GM18873 (cell line): ENCODE results near the gene APBA2.
"Not testable (repeated sequence)": the region's sequence is repeated elsewhere in the genome, so short reads cannot be mapped to it uniquely, and the experiment has no call there.

Experiments
- ATAC-seq: cut with Tn5 transposase; IDR thresholded peaks from one replicate; pipeline ENCODE4 v1.9.1; 2021; ENCODE audit warnings: mild to moderate bottlenecking, moderate library complexity, moderate number of reproducible peaks; ENCODE audit not compliant: unreplicated experiment, low FRiP score

APBA2 gene

DNA sequence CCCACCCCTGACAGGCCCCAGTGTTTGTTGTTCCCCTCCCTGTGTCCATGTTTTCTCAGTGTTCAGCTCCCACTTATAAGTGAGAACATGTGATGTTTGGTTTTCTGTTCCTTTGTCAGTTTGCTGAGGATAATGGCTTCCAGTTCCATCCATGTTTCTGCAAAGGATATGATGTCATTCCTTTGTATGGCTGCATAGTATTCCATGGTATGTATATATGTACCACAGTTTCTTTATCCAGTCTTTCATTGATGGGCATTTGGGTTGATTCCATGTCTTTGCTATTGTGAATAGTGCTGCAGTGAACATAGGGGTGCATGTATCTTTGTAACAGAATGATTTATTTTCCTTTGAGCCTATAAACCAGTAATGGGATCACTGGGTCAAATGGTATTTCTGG, 142.4 kb downstream of the APBA2 start:
- ATAC-seq = not testable (repeated sequence)

DNA sequence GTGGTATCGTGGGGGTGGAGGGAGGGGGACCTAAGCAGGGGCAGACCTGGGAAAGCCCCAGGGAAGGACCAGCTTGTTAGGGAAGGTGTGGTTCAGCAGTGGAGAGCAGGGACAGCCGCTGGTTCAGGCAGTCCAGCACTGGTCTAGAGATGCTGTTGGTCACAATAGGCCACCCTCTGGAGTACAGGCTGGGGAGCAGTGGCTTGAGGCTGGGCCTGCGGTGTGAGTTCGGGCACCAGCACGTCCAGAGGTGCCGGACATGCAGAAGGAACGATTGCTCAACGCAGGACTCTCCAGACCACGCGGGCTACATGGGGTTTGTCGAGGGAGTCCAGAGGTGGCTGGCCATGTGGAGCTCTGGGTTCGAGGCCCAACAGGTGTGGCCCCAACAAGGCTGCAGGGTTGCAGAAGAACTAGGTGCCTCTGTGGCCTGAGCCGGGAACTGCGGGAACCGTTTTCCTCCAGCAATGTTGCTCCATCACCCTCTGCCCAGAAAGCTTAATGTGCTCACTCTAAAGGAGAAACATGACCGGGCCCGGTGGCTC, 143.9 kb downstream of the APBA2 start:
- ATAC-seq = no peak

DNA sequence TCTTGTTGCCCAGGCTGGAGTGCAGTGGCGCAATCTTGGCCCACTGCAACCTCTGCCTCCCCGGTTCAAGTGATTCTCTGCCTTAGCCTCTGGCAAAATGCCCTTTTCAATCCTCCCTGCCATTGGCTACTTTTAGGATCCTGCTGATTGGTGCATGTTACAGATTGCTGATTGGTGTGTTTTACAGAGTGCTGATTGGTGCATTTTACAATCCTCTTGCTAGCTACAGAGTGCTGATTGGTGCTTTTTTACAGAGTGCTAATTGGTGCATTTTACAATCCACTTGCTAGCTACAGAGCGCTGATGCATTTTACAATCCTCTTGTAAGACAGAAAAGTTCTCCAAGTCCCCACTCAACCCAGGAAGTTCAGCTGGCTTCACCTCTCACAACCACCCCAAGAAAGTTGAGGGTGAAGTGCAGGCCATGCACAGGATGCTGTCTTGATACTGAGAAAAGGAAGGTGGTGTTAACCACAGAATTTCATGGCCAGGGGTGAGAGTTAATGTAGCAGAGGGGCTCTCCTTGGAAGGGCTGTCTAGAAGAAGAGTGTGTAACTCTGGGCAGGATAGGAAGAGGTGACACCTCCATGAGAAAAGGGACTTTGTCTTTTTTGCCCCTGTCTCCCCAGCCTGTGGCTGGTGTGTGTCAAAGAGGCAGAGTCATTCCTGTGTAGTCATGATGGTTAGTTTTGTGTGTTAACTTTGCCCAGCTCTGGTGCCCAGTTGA, 145.9 kb downstream of the APBA2 start:
- no peak for ATAC-seq

DNA sequence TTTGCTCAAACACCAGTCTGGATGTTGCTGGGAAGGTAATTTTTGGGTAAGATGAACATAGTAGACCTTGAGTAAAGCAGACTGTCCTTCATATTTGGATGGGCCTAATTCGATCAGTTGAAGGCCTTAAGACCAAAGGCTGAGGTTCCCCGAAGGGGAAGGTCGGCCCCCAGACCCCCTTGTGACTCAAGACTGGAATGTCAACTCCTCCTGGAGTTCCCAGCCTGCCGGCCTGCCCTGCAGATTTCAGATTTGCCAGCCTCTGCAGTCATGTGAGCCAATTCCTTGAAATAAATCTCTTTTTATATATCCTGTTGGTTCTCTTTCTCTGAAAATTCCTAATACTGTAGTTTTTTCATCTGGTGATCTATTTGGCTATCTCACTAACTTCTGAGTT, 146.5 kb downstream of the APBA2 start:
- ATAC-seq = no peak

DNA sequence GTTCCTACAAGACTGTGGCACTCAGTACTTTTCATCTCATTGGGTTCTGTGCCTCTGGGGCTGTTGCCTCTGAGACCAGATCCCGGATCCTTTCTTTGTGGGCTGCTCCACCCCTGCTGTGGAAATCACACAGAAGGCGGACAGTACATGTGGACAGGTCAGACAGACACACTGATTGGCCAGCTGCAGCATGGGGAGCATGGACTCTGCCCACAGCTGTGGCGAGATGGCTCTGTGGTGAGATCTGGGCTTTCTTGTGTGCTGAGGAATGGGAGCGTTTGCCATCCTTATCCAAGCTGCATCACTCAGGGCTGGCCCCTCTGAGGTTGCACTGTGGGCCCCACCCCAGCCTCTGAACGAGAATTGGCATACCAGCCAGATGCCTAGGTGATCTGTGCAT, 147.0 kb downstream of the APBA2 start:
- ATAC-seq = no peak

DNA sequence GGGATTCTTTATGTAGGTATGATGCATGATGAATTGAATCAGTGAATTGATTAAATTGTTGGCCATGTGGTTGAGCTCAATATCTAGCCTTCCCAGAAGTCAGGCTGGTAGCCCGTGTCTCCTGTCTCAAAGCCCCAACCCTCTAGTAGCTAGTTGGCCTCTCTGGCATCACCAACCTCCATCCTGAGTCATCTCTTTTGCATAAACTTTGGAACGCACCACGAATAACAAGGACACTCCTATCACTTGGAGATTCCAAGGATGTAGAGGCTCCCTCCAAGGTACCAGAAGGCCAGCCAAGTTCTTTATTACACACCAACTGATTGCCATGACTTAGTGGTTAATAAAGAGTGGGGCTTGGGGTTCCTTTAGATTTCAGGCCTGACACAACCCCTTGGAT, 148.4 kb downstream of the APBA2 start:
- ATAC-seq = no peak

DNA sequence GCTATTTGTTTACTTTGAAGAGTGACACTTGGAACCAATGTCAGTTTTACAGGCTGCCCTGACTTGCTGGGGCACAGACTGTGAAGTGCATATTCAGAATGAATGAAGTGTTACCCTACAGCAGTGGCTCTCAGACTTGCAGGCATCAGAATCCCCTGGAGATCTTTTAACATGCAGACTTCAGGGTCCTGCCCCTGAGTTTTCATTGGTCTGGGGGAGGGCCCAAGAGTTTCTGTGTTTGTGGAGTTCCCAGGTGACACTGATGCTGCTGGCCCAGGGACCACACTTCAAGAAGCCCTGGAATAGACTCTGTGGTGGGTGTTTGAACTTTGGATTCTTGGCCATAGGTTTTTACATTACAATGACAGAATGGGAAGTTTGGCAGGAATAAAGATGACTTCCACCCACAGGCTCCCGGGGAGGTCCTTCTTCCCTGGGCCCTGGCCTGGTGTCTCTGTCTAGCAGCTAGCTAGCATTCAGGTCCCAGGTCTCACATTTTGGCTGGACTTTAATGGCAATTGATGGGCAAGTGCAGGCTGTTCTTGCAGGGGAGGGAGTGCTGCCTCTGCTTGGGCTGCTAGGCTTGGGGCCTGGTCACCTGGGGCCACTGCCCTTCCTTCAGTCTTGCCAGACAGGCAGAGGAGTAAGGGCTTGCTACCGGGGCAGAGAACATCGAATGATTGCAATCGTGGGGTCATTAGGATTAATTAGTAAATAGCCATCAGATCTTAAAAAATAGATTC, 149.0 kb downstream of the APBA2 start:
- no peak for ATAC-seq

DNA sequence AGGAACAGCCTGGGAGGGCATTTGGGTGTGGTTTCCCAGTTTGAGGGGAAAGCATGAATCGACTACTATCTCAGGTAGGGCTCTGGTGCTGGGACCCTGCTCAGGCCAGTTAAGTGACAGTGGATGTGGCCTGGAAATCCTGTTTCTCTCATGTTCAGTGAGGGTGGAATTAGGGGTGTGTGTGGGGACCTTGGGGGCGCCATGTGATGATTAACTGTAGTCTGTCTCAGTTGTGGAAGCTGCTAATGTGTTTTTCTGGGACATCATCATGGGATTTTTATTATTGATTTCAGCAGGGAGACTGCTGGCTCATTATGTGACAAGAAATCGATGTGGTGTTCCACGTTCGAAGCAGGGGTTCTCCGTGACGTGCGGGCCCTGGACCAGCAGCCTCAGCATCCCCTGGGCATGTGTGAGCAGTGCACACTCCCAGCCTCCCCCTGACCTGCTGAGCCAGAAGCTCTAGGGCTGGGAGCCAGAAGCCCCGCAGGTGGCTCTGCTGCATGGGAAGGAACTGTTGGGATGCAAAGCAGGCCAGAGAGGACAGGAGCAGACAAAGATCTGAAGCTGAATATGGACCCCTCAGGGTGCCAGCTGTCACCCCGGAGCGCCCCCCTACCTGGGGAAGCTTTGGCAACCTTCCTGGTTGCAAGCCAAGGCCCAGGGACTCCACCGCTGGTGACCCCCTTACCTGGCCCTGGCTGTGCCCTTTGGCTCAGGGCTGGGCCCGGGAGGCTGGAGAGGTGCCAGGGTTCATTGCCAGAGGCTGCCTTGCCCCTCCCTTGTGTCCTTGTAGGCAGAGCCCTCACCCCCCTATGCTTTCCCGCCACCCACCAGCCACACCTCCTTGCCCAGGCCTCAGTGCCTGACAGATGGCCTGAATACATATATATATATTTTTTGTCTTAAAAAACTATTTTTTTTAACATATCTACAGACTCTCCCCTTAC, 149.8 kb downstream of the APBA2 start:
- ATAC-seq = no peak

DNA sequence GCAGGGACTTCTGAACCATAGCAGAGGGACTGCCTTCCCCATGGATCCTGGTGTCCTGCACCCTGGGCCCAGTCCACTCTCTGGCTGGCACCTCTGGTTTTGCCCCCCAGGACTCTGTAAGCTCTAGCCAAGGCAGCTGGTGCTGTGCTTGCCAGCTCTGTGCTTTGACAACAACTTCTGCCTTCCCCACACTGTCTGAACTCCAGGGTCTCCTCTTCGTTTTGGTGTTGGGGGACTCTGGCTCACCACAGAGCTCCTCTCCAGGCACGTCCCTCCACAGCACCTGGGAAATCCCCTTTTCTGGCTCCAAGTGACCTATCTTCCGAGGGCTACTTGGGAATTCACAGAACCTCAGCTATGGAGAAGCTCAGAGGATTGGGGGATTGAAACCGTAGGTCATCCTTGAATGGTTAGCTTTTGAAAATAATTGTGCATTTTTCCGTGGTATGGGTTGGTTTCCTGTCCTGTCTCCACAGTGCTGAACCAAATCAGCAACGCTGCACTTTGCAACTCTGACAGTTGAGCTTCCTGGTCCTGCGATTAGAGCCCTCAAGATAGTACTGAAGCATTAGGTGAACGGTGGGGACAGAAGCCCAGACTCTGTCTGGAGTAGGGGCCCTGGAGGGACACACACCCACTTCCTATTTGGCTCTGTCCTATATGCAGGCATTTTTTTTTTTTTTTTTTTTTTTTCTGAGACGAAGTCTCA, 152.4 kb downstream of the APBA2 start:
- no peak for ATAC-seq

DNA sequence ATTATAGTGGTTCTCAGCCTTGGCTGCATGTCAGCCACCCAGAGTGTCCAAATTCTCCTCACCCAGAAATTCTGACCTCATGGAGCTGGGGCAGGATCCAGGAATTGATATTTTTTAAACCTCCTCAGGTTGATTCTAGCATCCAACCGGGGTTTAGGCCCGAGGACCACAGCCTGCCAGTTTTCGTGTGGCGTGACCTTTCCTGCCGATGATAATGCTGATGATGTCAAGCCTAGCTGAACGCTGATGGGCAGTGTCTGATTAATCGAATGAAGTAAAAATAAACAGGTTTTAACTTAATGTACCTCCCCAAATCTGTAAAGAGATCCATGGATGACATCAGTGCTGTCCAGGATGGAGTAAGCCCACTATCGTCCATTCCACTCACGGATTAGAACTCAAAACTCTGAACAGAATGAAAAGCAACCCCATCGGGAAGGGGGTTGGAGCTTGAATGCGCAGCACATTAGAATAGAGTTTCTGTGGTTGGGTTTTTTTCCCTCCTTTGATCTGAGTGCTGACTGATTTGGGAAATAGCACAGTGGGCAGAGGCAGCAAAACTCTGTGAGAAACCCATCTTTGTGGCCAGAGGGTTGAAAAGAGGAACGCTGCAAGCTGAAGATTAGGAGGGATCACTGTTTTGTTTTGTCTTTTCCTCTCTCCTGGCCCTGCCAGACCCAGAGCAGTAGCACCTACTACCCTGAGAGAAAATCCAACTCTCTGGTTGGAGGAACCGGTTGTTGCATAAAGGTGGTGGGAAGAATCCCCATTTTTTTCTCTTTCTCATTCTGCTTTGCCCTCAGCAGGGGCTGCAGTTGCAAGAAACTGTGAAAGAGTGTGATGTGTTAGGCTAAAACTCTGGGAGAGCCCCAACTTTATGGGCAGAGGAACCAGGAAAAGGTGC, 153.9 kb downstream of the APBA2 start:
- no peak for ATAC-seq

DNA sequence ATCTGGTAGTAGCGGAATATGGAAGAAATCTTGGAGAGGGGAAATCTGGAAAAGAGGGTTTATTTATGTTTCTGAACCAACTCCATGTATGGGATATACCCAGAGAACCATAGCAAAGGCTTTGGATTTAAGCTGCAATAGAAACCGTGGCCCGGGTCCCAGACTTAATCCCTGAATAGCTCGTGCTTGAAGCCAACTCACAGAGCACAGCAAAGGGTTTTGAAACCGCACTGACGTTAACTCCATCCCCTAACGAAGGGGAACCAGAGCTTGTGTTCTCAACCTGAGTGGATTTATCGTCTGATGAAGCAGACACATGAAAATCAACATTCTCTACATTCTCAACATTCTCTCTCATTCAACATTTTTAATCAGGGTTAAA, 154.6 kb downstream of the APBA2 start:
- no peak for ATAC-seq

DNA sequence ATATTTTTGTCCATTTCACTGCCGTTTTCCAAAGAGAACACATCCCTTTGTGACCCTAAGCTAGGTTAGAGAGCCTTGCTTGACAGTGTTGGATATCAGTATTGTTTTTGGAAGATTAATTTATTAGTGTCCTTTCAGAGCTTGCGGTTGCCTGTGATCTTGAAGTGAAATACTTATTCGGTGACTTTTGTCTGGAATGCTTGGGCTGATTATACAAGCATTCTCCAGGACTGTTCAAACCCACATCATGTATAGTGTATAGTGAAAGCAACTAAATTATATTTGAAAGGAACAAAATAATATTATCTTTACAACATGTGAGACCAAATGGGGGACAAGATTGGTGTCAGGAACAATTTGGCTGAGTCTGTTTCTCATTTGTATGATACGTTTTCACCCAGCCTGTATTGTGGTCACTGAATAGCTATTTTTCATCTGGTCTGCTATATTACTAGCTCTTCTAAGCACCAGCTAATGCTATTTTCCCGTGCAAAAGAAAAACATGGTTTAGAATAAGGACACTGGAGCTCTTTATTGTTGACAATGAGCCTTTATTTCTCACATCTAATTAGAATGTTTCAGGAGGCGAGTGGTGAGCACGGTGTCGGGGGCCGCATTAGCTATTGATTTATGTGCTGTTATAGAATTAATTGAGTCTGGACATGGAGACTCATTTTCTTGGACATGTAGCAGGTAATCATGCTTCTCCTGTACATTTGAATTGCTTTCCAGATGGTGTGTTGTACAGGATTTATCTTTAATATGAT, 158.1 kb downstream of the APBA2 start:
- ATAC-seq = no peak

DNA sequence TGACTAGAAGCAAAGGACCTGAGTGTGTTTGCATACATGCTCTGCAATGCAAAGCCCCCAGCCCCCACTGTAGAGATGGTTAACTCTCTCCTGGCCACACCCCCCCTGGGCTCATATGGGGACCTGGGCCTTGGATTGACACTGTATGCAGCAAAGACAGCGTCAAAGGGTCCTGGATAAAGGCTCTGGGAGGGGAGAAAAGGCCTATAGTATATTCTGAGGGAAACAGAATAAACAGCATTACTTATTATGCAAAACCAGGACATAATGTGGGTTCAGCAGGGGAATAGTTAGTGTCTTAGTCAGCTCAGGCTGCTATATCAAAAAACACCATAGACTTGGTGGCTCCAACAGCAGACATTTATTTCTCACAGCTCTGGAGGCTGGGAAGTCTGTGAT, 158.7 kb downstream of the APBA2 start:
- no peak for ATAC-seq

DNA sequence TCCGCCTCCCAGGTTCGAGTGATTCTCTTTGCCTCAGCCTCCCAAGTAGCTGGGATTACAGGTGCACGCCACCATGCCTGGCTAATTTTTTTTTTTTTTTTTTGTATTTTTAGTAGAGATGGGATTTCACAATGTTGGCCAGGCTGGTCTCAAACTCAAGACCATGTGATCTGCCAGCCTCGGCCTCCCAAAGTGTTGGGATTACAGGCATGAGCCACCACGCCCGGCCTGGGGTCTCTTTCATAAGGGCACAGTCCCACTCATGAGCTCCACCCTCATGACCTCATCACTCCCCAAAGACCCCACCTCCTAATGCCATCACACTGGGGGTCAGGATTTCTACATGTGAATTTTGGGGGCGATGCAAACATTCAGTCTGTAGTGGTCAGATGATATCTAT, 159.4 kb downstream of the APBA2 start:
- ATAC-seq = not testable (repeated sequence)

DNA sequence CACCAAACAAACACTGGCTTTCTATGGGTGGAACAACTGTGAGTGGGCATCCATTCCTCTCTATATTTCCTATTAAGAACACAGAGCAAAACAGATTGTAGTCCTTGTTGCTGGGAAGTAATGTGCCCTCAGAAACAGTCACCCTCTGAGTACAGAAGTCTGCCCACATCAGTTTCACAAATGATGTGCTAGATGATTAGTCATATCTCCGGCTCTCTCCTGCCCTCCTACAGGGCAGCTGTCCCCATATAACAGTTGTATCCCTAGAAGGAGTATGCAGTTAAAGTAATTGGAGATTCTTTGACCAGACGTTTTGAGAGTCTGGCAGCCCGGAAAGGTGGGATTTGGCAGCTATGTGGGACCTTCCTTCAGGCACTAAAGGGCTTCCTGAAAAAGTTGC, 159.9 kb downstream of the APBA2 start:
- no peak for ATAC-seq

DNA sequence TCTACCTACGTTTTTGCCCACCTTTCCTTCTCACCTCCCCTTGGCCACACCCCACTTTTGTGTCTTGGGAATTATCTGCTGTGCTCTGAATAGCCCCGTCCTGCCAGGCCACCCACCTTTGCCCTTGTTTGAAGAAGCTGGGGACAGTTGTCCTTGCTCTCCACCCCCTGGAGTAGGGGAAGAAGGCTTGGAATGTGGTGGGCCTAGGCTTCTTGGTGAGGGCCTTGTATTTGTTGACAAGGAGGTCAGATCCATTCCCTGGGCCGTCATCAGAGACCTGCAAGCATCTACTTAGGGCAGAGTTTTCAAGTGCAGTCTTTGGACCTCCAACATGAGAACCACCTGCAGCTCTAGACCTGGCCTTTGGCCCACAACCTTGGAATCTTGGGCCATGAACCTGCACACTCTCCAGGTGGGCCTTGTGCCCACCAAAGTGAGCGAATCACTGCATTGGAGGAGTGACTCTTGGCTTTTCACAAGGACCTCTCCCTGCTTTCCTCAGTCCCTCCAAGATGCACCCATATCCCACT, 160.6 kb downstream of the APBA2 start:
- no peak for ATAC-seq

DNA sequence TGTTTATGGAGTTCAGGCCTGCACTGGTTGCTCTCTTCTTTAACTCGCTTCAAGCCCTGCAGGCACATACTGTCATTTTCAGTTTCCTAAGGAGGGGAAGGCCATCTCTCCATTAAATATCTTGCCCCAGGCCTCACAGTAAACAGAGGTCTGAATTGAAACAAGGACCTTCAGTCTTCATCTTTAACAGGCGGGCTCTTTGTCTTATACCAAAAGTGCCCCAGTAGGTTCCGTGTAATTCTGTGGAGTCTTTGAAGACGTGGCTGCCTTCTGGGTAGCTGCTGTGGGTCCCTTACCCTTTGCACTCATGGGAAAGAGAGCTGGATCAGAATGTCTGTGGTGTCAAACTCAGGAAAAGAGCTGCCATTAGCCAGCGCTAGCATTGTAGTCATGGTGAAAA, 161.2 kb downstream of the APBA2 start:
- no peak for ATAC-seq

DNA sequence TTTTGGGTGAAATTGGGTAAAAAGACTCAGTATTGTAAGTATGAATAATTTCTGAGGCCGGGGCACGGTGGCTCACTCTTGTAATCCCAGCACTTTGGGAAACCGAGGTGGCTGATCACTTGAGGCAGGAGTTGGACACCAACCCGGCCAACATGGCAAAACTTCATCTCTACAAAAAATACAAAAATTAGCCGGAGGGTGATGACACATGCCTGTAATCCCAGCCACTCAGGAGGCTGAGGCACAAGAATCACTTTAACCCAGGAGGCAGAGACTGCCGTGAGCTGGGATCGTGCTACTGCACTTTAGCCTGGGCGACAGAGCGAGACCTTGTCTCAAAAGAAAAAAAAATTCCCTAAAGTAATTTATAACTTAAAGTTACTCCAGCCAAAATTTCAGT, 162.2 kb downstream of the APBA2 start:
- no peak for ATAC-seq
